Measurements from ENCODE around the gene IRF9.
A peak's percentile ranks its signal among the peaks of the same experiment; 100 is the strongest.

Gene IRF9

GRCh38 chr14:24137529-24138395 lies 23.3 kb upstream of the IRF9 start:
- no peak for DNase-seq
- peaks cover 12 to 24% (median 24%) of the 10 kb centered on the region in 3 donors for H3K36me3 ChIP-seq
- H3K27ac ChIP-seq, result peak overlapping the region in 1 of 2 donors; percentile 86
- H3K4me3 ChIP-seq, result no peak overlapping the region
- no peak for TF ChIP-seq CTCF (IDR thresholded peaks at IDR 0.05)
- H3K9me3 ChIP-seq, result no peaks in the 10 kb centered on the region
- H3K27me3 ChIP-seq, result no peaks in the 10 kb centered on the region
- intact Hi-C loops (cut with DNase I; ENCODE audit: low total_unique reads), result no loop called here
- H3K4me1 ChIP-seq, result peaks cover 7 to 49% (median 36%) of the 10 kb centered on the region in 4 donors

GRCh38 chr14:24138396-24139271 lies 22.4 kb upstream of the IRF9 start:
- Histone ChIP-seq H3K27ac (no peak overlapping the region), H3K36me3 (peaks cover 12 to 24% (median 24%) of the 10 kb centered on the region in 3 donors), H3K9me3 (no peaks in the 10 kb centered on the region), H3K4me3 (no peak overlapping the region), H3K4me1 (peaks cover 7 to 49% (median 36%) of the 10 kb centered on the region in 4 donors), H3K27me3 (no peaks in the 10 kb centered on the region)
- no peak for DNase-seq
- intact Hi-C loops (cut with DNase I; ENCODE audit: low total_unique reads), result no loop called here
- no peak for TF ChIP-seq CTCF (IDR thresholded peaks at IDR 0.05)

GRCh38 chr14:24139272-24139934 lies 21.7 kb upstream of the IRF9 start:
- no peak for TF ChIP-seq CTCF (IDR thresholded peaks at IDR 0.05)
- Histone ChIP-seq H3K27me3 (no peaks in the 10 kb centered on the region), H3K36me3 (peaks cover 12 to 24% (median 24%) of the 10 kb centered on the region in 3 donors), H3K27ac (peak overlapping the region; percentile 22 to 91), H3K4me3 (no peak overlapping the region), H3K4me1 (peaks cover 7 to 49% (median 36%) of the 10 kb centered on the region in 4 donors), H3K9me3 (no peaks in the 10 kb centered on the region)
- no peak for DNase-seq
- intact Hi-C loops (cut with DNase I; ENCODE audit: low total_unique reads), result no loop called here

- no peaks in the 10 kb centered on the region for H3K9me3 ChIP-seq
- peak within 1 kb of the TSS; percentile 86 to 93 for H3K4me3 ChIP-seq
- peak; percentile 63 to 65 for TF ChIP-seq CTCF (IDR thresholded peaks at IDR 0.05)
- peak; percentile 100 for DNase-seq
- peaks cover 12 to 24% (median 24%) of the 10 kb centered on the region in 3 donors for H3K36me3 ChIP-seq
- intact Hi-C loops (cut with DNase I; ENCODE audit: low total_unique reads), result no loop called here
- peak within 1 kb of the TSS; percentile 91 to 92 for H3K27ac ChIP-seq
- H3K27me3 ChIP-seq, result no peaks in the 10 kb centered on the region
- peaks cover 7 to 58% (median 42%) of the 10 kb centered on the region in 4 donors for H3K4me1 ChIP-seq
These were observed 19.8 kb upstream of the IRF9 start, which contains the start of gene EMC9 for GRCh38 chr14:24141097-24141880. Gene EMC9, minus strand, starts transcription at chr14:24141591. Its CDS starts 287 bp downstream, at chr14:24141304.

Measured in tibial artery (tissue), 4 donors.